Naive B cell (primary cell): ENCODE data around the gene PRKCA. TPM values are rescaled to one million over a fixed set of nuclear protein-coding genes. Genes with fewer than 3 reads are reported as not detected.
"Not testable (repeated sequence)": the region's sequence is repeated elsewhere in the genome, so short reads cannot be mapped to it uniquely, and the experiment has no call there.

Experiments
- ATAC-seq, 2 donors: fragments of 150-1000 bp; cut with Tn5 transposase; 2 replicates each; pipeline ENCODE4 v1.10.0; 2021; ENCODE audit warnings: low read depth in 2 of 2, mild to moderate bottlenecking in 2 of 2, moderate library complexity in 2 of 2
- DNase-seq: peaks from one replicate; pipeline ENCODE4 v3.0.0; 2022
- H3K27ac Mint-ChIP-seq, 6 donors: one replicate each; pipeline ENCODE4 v1.8.0; 2020 to 2022; ENCODE audit warnings: mild to moderate bottlenecking in 6 of 6, mixed read lengths in 6 of 6, moderate library complexity in 5 of 6, inconsistent platforms in 2 of 6
- H3K27me3 Mint-ChIP-seq, 3 donors: one replicate each; pipeline ENCODE4 v1.8.0; 2021 to 2022; ENCODE audit warnings: mixed read lengths in 3 of 3, mild to moderate bottlenecking in 1 of 3
- H3K36me3 Mint-ChIP-seq, 2 donors: one replicate each; pipeline ENCODE4 v1.8.0; 2020 to 2022; ENCODE audit warnings: mixed read lengths in 2 of 2, inconsistent platforms in 1 of 2, mild to moderate bottlenecking in 1 of 2
- H3K4me1 Mint-ChIP-seq, 3 donors: one replicate each; pipeline ENCODE4 v1.8.0; 2020 to 2022; ENCODE audit warnings: mixed read lengths in 3 of 3, inconsistent platforms in 1 of 3, mild to moderate bottlenecking in 1 of 3, moderate library complexity in 1 of 3
- H3K4me3 Mint-ChIP-seq, 8 donors: one replicate each; pipeline ENCODE4 v1.8.0; 2020 to 2022; ENCODE audit warnings: mild to moderate bottlenecking in 8 of 8, mixed read lengths in 8 of 8, moderate library complexity in 8 of 8, inconsistent platforms in 2 of 8
- H3K9me3 Mint-ChIP-seq, 7 donors: one replicate each; pipeline ENCODE4 v1.8.0; 2020 to 2022; ENCODE audit warnings: mixed read lengths in 7 of 7, mild to moderate bottlenecking in 5 of 7, inconsistent platforms in 2 of 7, moderate library complexity in 1 of 7
- polyA plus RNA-seq, 6 donors: library from polyadenylated mRNA; unstranded; fragments of 300-500 nt; fragmentation: Illumina TruSeq; gene quantifications; one replicate each; pipeline ENCODE4 v1.2.3, GENCODE V29; 2021; ENCODE audit warnings: low read depth in 6 of 6

PRKCA gene
- polyA plus RNA-seq, 6 donors from 2014 or later, result 0.03 to 0.06 TPM; not detected in 4

DNA sequence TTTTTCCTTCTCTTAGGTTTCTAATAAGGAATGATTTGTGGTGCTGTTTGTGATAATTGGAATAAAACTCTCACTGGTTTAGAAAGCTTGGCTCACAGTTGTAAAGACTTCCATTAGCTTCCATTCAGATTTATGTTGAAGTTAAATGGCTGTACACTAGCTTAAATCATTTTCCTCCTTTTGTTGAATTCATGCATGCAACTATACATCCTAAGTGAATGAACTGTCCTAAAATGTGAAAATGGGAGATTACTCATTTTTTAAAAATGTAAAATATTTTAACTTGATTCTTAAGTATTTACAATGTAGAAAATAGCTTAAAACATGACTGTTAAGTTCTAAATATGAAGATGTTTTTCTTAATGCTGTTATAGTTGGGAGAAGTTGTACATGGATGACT lies 15.2 kb downstream of the PRKCA start:
- Mint-ChIP-seq H3K4me3 (no peak overlapping the region), H3K27ac (no peak overlapping the region), H3K4me1 (no peaks in the 10 kb centered on the region), H3K36me3 (no peaks in the 10 kb centered on the region), H3K27me3 (peaks cover 0 to 15% (median 2%) of the 10 kb centered on the region in 3 donors), H3K9me3 (peaks cover 0 to 13% (median 2%) of the 10 kb centered on the region in 7 donors)
- ATAC-seq, result no peak
- DNase-seq, result no peak

DNA sequence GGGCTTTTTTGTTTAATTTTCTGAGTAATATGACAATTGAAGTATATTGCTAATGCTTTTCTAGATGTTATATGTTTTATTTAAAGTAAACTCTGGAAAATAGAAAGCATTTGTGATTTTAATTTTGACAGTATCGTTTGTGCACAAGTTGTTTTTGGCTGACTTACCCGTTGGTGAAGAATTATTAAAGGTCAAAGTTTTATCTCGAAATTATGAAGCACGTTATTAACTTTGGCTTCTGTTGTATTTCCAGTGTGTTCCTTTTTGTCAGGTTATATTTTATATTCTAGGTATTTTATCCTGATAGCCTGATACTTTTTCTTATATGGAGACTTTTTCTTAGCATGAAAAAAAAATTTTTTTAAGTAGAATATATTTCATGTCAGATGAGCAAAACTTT lies 16.8 kb downstream of the PRKCA start:
- Mint-ChIP-seq H3K27ac (no peak overlapping the region), H3K4me3 (no peak overlapping the region), H3K36me3 (no peaks in the 10 kb centered on the region), H3K4me1 (no peaks in the 10 kb centered on the region), H3K9me3 (peaks cover 0 to 19% (median 4%) of the 10 kb centered on the region in 7 donors), H3K27me3 (peaks cover 0 to 17% (median 0%) of the 10 kb centered on the region in 3 donors)
- ATAC-seq (no peak), DNase-seq (no peak)

DNA sequence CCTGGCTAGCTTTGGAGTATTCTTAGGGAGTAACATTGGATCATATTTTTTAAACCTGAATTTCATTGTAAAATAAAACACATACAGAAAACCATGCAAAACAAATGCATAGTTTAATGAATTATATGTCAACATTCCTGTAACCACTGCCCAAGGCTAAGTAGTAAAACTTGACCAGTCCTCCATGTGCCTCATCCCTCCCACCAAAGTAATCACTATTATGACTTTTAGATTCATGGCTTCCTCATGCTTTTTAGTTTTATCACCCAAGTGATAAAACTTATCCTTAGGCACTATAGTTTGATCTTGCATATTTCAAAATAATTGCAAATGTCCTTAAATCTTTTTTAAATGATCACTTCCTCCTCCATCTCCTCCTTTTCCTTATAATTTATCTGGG lies 20.4 kb downstream of the PRKCA start:
- H3K27me3 Mint-ChIP-seq, result peaks cover 0 to 5% (median 0%) of the 10 kb centered on the region in 3 donors
- H3K36me3 Mint-ChIP-seq, result no peaks in the 10 kb centered on the region
- DNase-seq, result no peak
- H3K9me3 Mint-ChIP-seq, result peaks cover 0 to 19% (median 4%) of the 10 kb centered on the region in 7 donors
- H3K27ac Mint-ChIP-seq, result no peak overlapping the region
- no peak for ATAC-seq
- H3K4me1 Mint-ChIP-seq, result no peaks in the 10 kb centered on the region
- H3K4me3 Mint-ChIP-seq, result no peak overlapping the region

DNA sequence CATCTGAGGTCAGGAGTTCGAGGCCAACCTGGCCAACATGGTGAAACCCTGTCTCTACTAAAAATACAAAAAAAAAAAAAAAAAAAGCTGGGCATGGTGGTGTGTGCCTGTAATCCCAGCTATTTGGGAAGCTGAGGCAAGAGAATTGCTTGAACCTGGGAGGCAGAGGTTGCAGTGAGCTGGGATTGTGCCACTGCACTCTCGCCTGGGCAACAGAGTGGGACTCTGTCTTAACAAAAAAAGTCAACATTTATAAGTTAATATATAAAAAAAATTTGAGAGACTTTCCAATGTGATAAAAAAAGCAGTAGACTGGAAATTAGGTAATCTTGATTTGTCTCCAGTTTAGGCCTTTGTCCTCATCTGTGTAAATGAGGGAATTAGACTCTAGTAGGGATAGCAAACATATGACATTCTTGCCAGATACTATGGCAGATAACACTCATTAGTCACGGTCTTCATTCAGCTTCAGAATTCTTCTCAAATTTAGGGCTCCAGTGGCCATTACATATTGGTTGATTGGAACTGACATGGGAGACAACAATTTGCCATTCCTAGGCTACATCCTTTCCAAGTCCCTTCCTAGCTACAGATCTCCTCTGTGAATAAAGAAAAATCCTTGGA lies 22.1 kb downstream of the PRKCA start:
- not testable (repeated sequence) for H3K36me3 Mint-ChIP-seq, ATAC-seq, H3K4me1 Mint-ChIP-seq, H3K27me3 Mint-ChIP-seq, DNase-seq, H3K27ac Mint-ChIP-seq, H3K4me3 Mint-ChIP-seq
- H3K9me3 Mint-ChIP-seq, result peaks cover 0 to 19% (median 4%) of the 10 kb centered on the region in 7 donors

DNA sequence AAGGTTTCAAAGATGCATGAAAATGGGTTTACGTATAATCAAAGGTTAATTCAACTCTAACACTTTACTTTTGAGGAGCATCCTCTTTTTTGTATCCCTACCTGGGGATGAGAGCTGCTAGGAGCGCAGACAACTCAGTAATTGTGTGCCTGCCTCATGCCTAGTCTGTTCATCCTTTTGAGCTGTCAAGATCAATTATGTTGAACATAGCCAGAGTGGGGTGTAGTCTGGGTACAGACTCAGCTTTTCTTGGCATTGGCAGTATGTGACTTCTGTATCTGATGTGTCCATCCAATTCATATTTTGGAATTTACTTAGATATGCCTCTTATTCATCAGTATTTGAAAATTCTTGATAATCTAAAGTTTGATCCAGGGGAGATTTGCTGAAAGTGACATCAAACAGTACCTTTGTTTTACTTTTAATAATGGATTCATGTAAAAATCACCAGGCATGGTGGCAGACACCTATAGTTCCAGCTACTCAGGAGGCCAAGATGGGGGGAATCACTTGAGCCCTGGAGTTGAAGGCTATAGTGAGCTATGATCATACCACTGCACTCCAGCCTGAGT lies 24.1 kb downstream of the PRKCA start:
- DNase-seq (no peak), ATAC-seq (no peak)
- no peaks in the 10 kb centered on the region for H3K36me3 Mint-ChIP-seq
- H3K27ac Mint-ChIP-seq, result no peak overlapping the region
- no peak overlapping the region for H3K4me3 Mint-ChIP-seq
- peaks cover 0 to 6% (median 5%) of the 10 kb centered on the region in 3 donors for H3K27me3 Mint-ChIP-seq
- H3K9me3 Mint-ChIP-seq, result peaks cover 0 to 12% (median 4%) of the 10 kb centered on the region in 7 donors
- peaks cover 0 to 2% (median 0%) of the 10 kb centered on the region in 3 donors for H3K4me1 Mint-ChIP-seq

DNA sequence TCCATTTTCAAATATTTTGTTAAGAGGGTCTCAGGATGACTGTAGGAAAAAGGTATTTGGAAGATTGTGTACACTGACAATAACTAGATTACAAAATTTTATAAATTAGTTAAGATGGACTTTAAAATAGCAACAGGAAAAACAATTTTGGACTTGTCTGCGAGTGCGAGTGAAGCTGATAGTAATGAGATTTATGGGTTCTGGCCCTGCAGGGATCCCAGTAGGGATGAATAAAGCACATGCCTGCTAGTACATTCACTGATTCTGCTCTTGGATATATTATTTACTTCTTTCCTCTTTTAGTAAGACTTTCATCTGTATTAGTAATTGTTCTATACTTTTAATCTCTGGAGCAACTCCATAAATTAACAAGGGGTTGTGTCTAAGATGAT lies 28.2 kb downstream of the PRKCA start:
- DNase-seq, result no peak
- no peak overlapping the region for H3K4me3 Mint-ChIP-seq
- peaks cover 0 to 6% (median 0%) of the 10 kb centered on the region in 3 donors for H3K27me3 Mint-ChIP-seq
- ATAC-seq, result no peak
- no peaks in the 10 kb centered on the region for H3K9me3 Mint-ChIP-seq
- no peak overlapping the region for H3K27ac Mint-ChIP-seq
- H3K4me1 Mint-ChIP-seq, result peaks cover 0 to 2% (median 0%) of the 10 kb centered on the region in 3 donors
- H3K36me3 Mint-ChIP-seq, result no peaks in the 10 kb centered on the region

DNA sequence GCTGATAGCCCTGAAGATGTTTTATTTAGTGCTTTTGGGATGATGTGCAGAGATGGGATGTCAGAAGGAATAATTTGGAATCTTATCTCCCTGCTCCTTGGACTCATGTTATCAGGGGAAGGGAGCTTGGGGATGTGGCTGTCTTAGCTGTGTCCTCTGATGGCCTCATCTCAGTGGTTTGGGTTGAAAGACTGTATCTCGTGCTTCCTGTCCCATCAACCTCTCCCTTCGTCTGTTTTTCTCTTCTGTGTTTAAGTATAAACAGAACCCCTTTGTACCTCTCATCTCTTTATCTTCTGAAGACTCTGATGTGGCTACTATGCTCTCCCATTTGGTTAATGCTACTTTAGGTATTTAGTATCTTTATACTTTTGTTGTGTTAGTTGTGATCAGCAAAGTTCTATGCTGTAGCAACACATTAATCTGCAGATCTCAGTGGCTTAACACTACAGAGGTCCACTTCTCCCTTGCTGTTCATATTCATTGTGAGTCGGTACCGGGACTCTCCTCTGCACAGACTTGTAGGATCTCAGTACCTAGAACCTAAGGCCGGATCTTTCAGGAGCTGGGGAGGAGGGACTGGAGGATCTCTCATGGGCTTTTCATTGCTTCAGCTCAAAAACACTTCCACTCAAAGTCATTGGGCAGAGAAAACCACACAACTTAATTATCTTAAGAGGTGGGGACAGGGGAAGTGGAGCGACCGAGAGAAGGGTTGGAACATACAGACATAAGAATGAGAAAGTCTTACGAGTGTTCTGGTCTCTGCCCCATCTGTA lies 28.8 kb downstream of the PRKCA start:
- no peak for ATAC-seq
- Mint-ChIP-seq H3K36me3 (no peaks in the 10 kb centered on the region), H3K9me3 (no peaks in the 10 kb centered on the region), H3K4me1 (peaks cover 0 to 2% (median 0%) of the 10 kb centered on the region in 3 donors), H3K27ac (no peak overlapping the region), H3K4me3 (no peak overlapping the region), H3K27me3 (peaks cover 0 to 6% (median 0%) of the 10 kb centered on the region in 3 donors)
- no peak for DNase-seq

DNA sequence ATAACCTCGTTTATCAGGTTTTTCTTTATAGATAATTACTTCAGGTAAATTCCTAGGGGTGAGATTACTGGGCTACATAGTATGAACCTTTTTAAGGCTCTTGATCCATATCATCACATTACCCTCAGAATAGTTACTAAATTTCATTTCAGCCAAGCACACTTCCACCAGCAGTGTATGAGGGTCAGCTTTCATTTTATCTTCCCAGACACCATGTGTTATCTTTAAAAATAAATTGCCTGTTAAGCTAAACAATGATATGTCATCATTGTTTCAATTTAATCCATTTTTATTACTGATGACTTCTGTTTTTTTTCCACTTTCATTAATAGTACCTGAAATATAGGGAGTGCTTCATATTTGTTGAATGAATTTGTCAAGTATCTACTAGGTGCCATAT lies 33.4 kb downstream of the PRKCA start:
- no peak for ATAC-seq
- Mint-ChIP-seq H3K27ac (no peak overlapping the region), H3K4me1 (no peaks in the 10 kb centered on the region), H3K4me3 (no peak overlapping the region), H3K9me3 (no peaks in the 10 kb centered on the region), H3K36me3 (no peaks in the 10 kb centered on the region), H3K27me3 (peaks cover 0 to 5% (median 0%) of the 10 kb centered on the region in 3 donors)
- no peak for DNase-seq

DNA sequence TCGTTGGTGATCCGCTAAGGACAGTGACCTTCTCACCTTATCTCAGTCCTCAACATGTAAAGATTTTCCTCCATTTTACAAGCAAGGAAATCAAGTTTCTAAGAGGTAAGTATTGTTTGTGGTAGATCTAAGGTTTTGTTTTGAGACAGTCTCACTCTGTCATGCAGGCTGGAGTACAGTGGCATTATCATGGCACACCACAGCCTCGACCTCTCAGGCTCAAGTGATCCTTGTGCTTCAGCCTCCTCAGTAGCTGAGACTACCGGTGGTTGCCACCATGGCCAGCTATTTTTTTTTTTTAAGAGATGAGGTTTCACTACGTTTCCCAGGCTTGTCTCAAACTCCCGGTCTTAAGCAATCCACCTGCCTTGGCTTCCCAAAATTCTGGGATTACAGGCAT lies 34.9 kb downstream of the PRKCA start:
- no peak overlapping the region for H3K4me3 Mint-ChIP-seq
- no peak for DNase-seq
- H3K9me3 Mint-ChIP-seq, result no peaks in the 10 kb centered on the region
- peaks cover 0 to 5% (median 0%) of the 10 kb centered on the region in 3 donors for H3K27me3 Mint-ChIP-seq
- H3K36me3 Mint-ChIP-seq, result no peaks in the 10 kb centered on the region
- H3K27ac Mint-ChIP-seq, result no peak overlapping the region
- no peak for ATAC-seq
- H3K4me1 Mint-ChIP-seq, result no peaks in the 10 kb centered on the region

DNA sequence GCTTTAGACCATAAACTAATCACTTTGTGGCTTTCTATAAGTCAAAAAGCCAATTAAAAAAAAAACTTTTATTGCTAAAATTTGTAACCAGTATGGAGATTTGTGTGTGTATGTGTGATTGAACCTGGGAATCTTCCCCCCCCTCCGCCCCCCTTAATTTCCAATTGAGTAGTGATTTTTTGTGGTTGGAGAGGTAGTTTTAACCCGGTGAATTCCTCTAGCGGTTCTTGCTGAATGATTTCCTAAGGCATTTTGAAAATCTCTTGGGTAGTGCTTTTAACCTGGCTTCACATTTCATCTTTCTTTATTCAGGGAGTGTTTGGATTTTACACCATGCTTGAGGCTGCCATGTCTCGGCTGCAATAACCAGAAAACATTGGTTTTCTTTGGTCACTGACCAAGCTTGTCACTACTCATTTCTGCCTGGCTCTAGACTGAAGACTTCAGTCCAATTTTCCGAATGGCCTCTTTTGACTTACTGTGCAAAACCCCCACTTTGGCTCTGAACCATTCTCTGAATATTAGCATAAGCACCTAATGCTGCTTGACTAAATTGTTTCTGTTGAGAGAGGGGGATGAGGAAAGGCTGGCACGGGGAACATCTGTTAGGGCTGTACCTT lies 35.6 kb downstream of the PRKCA start:
- H3K36me3 Mint-ChIP-seq, result no peaks in the 10 kb centered on the region
- no peak overlapping the region for H3K4me3 Mint-ChIP-seq
- no peak overlapping the region for H3K27ac Mint-ChIP-seq
- DNase-seq (no peak), ATAC-seq (no peak)
- peaks cover 0 to 5% (median under 1%) of the 10 kb centered on the region in 3 donors for H3K27me3 Mint-ChIP-seq
- H3K4me1 Mint-ChIP-seq, result no peaks in the 10 kb centered on the region
- H3K9me3 Mint-ChIP-seq, result no peaks in the 10 kb centered on the region

DNA sequence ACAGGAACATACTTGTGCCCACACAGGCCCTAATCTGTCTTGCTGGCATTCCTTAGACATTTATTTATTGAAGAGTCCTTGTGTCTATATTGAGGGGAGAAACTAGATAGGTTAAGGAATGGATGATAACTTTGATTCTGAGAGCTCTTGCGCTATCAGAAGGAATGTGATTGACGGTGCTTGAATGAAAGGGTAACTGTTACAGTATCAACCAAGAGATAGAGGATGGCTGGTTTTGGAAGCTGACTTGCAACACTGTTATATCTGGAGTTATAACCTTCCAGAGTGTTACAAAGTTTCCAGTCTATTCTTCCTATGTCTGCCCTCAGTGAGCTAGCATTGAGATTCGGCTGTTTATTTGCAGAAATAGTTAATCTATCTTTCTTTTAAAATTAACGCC lies 36.5 kb downstream of the PRKCA start:
- Mint-ChIP-seq H3K9me3 (no peaks in the 10 kb centered on the region), H3K4me3 (no peak overlapping the region), H3K27ac (no peak overlapping the region), H3K4me1 (no peaks in the 10 kb centered on the region), H3K27me3 (peaks cover 0 to 9% (median 5%) of the 10 kb centered on the region in 3 donors), H3K36me3 (no peaks in the 10 kb centered on the region)
- no peak for ATAC-seq
- DNase-seq, result no peak

DNA sequence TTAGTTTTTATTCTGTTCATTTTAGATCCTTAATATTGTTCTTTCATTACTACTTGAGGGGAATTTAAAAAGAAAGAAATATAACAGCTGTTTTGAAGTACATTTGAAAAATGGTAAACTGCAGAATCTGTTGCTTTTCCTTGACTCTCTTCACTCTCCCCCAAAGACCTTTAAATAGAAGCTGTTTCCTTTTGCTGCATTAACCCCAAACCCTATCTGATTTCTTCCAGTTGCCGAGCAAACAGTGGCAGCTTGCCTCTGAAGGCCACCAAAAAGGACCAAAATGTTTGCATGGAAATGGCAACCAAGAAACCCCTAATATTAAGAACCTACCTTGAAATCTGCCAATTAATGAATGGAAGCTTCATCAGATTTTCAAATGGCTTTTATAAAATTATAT lies 37.1 kb downstream of the PRKCA start:
- H3K4me3 Mint-ChIP-seq, result no peak overlapping the region
- no peak for ATAC-seq

DNA sequence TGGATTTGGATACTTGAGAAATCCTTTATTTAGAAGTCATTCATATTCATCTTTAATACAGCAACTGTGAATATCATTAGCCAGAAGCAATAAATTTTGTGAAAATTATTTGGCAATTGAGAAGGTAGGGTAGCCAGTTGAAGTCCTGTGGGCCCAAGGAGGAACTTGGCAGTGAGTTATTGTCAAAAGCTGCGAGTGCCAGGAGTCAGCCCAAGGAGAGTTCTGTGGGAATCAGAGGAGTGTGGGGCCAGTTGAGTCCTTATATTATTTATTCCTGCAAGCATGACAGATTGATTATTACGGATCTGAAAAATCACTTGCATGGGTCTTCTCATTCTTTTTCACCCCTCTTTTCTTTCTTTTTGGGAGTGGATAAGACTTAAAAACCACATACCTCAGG lies 38.3 kb downstream of the PRKCA start:
- Mint-ChIP-seq H3K9me3 (no peaks in the 10 kb centered on the region), H3K4me1 (no peaks in the 10 kb centered on the region), H3K4me3 (no peak overlapping the region), H3K27ac (no peak overlapping the region), H3K36me3 (no peaks in the 10 kb centered on the region), H3K27me3 (peaks cover 0 to 9% (median 5%) of the 10 kb centered on the region in 3 donors)
- no peak for DNase-seq
- no peak for ATAC-seq

More for the DNA sequence above, 37.1 kb downstream of the PRKCA start:
- Mint-ChIP-seq H3K9me3 (no peaks in the 10 kb centered on the region), H3K27me3 (peaks cover 0 to 9% (median 5%) of the 10 kb centered on the region in 3 donors), H3K4me1 (no peaks in the 10 kb centered on the region), H3K36me3 (no peaks in the 10 kb centered on the region), H3K27ac (no peak overlapping the region)
- no peak for DNase-seq
